Measurements from ENCODE around the gene MEFV. TPM values are rescaled to one million over a fixed set of nuclear protein-coding genes. Genes with fewer than 3 reads are reported as not detected.
A peak's percentile ranks its signal among the peaks of the same experiment; 100 is the strongest.

The MEFV gene
- total and polyA plus RNA-seq, 2 of the 13 experiments (the other 11 are each of a cell fraction or from before 2014, with no cell fraction given) = 0.22 TPM; not detected in 1

DNA sequence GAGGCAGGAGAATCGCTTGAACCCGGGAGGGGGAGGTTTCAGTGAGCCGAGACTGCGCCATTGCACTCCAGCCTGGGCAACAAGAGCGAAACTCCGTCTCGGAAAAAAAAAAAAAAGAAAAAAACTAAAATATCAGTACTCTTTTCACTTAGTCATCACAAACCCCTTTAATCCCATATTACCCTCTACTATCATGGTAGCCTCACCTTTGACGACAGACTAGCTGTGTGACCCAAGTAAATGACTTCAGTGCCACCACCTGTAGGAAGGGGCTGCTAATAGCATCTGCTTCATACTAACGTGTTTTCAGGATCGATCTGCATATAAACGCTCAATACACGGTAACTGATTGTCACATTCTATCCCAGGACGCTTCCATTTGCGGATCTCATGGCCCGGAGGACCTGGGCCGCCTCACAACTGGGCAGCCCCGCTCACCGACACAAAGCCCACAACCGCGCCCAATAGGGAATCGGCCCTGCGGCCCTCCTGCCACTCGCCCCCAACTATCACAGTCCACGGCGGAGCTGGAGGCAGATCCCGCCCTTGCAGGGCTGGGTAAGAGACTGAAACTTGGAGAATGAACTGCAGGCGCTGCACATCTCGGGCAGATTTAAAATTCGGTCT, 25.8 kb upstream of the MEFV start (continued):
- TF ChIP-seq, protein P1, sequence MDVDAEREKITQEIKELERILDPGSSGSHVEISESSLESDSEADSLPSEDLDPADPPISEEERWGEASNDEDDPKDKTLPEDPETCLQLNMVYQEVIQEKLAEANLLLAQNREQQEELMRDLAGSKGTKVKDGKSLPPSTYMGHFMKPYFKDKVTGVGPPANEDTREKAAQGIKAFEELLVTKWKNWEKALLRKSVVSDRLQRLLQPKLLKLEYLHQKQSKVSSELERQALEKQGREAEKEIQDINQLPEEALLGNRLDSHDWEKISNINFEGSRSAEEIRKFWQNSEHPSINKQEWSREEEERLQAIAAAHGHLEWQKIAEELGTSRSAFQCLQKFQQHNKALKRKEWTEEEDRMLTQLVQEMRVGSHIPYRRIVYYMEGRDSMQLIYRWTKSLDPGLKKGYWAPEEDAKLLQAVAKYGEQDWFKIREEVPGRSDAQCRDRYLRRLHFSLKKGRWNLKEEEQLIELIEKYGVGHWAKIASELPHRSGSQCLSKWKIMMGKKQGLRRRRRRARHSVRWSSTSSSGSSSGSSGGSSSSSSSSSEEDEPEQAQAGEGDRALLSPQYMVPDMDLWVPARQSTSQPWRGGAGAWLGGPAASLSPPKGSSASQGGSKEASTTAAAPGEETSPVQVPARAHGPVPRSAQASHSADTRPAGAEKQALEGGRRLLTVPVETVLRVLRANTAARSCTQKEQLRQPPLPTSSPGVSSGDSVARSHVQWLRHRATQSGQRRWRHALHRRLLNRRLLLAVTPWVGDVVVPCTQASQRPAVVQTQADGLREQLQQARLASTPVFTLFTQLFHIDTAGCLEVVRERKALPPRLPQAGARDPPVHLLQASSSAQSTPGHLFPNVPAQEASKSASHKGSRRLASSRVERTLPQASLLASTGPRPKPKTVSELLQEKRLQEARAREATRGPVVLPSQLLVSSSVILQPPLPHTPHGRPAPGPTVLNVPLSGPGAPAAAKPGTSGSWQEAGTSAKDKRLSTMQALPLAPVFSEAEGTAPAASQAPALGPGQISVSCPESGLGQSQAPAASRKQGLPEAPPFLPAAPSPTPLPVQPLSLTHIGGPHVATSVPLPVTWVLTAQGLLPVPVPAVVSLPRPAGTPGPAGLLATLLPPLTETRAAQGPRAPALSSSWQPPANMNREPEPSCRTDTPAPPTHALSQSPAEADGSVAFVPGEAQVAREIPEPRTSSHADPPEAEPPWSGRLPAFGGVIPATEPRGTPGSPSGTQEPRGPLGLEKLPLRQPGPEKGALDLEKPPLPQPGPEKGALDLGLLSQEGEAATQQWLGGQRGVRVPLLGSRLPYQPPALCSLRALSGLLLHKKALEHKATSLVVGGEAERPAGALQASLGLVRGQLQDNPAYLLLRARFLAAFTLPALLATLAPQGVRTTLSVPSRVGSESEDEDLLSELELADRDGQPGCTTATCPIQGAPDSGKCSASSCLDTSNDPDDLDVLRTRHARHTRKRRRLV (CRISPR knock-in tag; IDR thresholded peaks at IDR 0.05) = no peak
- TF ChIP-seq, protein P2, sequence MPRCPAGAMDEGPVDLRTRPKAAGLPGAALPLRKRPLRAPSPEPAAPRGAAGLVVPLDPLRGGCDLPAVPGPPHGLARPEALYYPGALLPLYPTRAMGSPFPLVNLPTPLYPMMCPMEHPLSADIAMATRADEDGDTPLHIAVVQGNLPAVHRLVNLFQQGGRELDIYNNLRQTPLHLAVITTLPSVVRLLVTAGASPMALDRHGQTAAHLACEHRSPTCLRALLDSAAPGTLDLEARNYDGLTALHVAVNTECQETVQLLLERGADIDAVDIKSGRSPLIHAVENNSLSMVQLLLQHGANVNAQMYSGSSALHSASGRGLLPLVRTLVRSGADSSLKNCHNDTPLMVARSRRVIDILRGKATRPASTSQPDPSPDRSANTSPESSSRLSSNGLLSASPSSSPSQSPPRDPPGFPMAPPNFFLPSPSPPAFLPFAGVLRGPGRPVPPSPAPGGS (CRISPR knock-in tag; IDR thresholded peaks at IDR 0.05) = no peak
- TF ChIP-seq, protein P3, sequence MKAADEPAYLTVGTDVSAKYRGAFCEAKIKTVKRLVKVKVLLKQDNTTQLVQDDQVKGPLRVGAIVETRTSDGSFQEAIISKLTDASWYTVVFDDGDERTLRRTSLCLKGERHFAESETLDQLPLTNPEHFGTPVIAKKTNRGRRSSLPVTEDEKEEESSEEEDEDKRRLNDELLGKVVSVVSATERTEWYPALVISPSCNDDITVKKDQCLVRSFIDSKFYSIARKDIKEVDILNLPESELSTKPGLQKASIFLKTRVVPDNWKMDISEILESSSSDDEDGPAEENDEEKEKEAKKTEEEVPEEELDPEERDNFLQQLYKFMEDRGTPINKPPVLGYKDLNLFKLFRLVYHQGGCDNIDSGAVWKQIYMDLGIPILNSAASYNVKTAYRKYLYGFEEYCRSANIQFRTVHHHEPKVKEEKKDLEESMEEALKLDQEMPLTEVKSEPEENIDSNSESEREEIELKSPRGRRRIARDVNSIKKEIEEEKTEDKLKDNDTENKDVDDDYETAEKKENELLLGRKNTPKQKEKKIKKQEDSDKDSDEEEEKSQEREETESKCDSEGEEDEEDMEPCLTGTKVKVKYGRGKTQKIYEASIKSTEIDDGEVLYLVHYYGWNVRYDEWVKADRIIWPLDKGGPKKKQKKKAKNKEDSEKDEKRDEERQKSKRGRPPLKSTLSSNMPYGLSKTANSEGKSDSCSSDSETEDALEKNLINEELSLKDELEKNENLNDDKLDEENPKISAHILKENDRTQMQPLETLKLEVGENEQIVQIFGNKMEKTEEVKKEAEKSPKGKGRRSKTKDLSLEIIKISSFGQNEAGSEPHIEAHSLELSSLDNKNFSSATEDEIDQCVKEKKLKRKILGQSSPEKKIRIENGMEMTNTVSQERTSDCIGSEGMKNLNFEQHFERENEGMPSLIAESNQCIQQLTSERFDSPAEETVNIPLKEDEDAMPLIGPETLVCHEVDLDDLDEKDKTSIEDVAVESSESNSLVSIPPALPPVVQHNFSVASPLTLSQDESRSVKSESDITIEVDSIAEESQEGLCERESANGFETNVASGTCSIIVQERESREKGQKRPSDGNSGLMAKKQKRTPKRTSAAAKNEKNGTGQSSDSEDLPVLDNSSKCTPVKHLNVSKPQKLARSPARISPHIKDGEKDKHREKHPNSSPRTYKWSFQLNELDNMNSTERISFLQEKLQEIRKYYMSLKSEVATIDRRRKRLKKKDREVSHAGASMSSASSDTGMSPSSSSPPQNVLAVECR (CRISPR knock-in tag; IDR thresholded peaks at IDR 0.05; ENCODE audit: borderline replicate concordance) = 0 out of 2 replicates have a peak, but pooled peaks have one; percentile 2
- TF ChIP-seq ZNF75D (CRISPR knock-in tag; IDR thresholded peaks at IDR 0.05; ENCODE audit: borderline replicate concordance) = no peak
- TF ChIP-seq, protein P4, sequence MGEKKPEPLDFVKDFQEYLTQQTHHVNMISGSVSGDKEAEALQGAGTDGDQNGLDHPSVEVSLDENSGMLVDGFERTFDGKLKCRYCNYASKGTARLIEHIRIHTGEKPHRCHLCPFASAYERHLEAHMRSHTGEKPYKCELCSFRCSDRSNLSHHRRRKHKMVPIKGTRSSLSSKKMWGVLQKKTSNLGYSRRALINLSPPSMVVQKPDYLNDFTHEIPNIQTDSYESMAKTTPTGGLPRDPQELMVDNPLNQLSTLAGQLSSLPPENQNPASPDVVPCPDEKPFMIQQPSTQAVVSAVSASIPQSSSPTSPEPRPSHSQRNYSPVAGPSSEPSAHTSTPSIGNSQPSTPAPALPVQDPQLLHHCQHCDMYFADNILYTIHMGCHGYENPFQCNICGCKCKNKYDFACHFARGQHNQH (CRISPR knock-in tag; IDR thresholded peaks at IDR 0.05) = no peak
- TF ChIP-seq CEBPG (CRISPR knock-in tag; IDR thresholded peaks at IDR 0.05) = no peak
- TF ChIP-seq, protein P5, sequence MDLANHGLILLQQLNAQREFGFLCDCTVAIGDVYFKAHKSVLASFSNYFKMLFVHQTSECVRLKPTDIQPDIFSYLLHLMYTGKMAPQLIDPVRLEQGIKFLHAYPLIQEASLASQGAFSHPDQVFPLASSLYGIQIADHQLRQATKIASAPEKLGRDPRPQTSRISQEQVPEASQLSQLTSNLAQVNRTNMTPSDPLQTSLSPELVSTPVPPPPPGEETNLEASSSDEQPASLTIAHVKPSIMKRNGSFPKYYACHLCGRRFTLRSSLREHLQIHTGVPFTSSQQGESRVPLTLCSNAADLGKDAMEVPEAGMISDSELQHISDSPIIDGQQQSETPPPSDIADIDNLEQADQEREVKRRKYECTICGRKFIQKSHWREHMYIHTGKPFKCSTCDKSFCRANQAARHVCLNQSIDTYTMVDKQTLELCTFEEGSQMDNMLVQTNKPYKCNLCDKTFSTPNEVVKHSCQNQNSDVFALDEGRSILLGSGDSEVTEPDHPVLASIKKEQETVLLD (CRISPR knock-in tag; IDR thresholded peaks at IDR 0.05; ENCODE audit: low read depth) = no peak; the same call in 1 of the 2 replicates
- TF ChIP-seq, protein P6, sequence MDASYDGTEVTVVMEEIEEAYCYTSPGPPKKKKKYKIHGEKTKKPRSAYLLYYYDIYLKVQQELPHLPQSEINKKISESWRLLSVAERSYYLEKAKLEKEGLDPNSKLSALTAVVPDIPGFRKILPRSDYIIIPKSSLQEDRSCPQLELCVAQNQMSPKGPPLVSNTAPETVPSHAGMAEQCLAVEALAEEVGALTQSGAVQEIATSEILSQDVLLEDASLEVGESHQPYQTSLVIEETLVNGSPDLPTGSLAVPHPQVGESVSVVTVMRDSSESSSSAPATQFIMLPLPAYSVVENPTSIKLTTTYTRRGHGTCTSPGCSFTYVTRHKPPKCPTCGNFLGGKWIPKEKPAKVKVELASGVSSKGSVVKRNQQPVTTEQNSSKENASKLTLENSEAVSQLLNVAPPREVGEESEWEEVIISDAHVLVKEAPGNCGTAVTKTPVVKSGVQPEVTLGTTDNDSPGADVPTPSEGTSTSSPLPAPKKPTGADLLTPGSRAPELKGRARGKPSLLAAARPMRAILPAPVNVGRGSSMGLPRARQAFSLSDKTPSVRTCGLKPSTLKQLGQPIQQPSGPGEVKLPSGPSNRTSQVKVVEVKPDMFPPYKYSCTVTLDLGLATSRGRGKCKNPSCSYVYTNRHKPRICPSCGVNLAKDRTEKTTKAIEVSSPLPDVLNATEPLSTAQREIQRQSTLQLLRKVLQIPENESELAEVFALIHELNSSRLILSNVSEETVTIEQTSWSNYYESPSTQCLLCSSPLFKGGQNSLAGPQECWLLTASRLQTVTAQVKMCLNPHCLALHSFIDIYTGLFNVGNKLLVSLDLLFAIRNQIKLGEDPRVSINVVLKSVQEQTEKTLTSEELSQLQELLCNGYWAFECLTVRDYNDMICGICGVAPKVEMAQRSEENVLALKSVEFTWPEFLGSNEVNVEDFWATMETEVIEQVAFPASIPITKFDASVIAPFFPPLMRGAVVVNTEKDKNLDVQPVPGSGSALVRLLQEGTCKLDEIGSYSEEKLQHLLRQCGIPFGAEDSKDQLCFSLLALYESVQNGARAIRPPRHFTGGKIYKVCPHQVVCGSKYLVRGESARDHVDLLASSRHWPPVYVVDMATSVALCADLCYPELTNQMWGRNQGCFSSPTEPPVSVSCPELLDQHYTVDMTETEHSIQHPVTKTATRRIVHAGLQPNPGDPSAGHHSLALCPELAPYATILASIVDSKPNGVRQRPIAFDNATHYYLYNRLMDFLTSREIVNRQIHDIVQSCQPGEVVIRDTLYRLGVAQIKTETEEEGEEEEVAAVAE (CRISPR knock-in tag; IDR thresholded peaks at IDR 0.05; ENCODE audit: borderline replicate concordance) = no peak
- TF ChIP-seq FOXK2 (IDR thresholded peaks at IDR 0.05) = no peak
- no peak for TF ChIP-seq SP140L (CRISPR knock-in tag; IDR thresholded peaks at IDR 0.05; ENCODE audit: borderline replicate concordance)
